HEK293 (cell line): ENCODE measurements around the gene EFCAB11.

Experiments
- CTCF ChIA-PET: fragments of 350-600 bp; formaldehyde crosslinking; extraction: SDS; loops from one replicate; lab custom pipeline; 2021; ENCODE audit warnings: antibody characterized with exemption; lab: Yijun Ruan, JAX
- POLR2A ChIA-PET: fragments of 300-600 bp; formaldehyde crosslinking; extraction: SDS; loops from one replicate; lab custom pipeline; 2020; ENCODE audit warnings: antibody characterized with exemption, inconsistent platforms; lab: Yijun Ruan, JAX
- H3K27ac ChIP-seq: fragments of 200-500 bp; sonication (Bioruptor generic); 2 replicates; pipeline ENCODE4 v1.5.1; 2014; ENCODE audit warnings: low read depth, low read length, control low read depth, inconsistent platforms; ENCODE audit errors: extremely low read depth
- H3K36me3 ChIP-seq, 2 experiments: fragments of 200-500 bp in 1 of 2; sonication (Bioruptor generic) in 1 of 2; 1 replicate in 1 of 2; 2 replicates in 1 of 2; pipeline ENCODE4 v1.5.1; 2014 to 2017; ENCODE audit warnings: inconsistent platforms in 2 of 2, low read length in 2 of 2; ENCODE audit not compliant: control insufficient read depth in 2 of 2, insufficient read depth in 1 of 2
- H3K4me1 ChIP-seq: fragments of 200-500 bp; sonication (Bioruptor generic); 2 replicates; pipeline ENCODE4 v1.5.1; 2014; ENCODE audit warnings: mild to moderate bottlenecking, low read length, inconsistent platforms; ENCODE audit not compliant: control insufficient read depth, insufficient read depth
- H3K4me3 ChIP-seq: 2 replicates; pipeline ENCODE4 v1.5.1; 2011; ENCODE audit warnings: low read depth, mild to moderate bottlenecking, control low read depth, low read length, moderate library complexity
- H3K9me3 ChIP-seq: fragments of 200-500 bp; sonication (Bioruptor generic); 2 replicates; pipeline ENCODE4 v1.5.1; 2014; ENCODE audit warnings: low read depth, low read length, inconsistent platforms; ENCODE audit not compliant: control insufficient read depth, insufficient read depth
- GLI2 ChIP-seq: fragments of 450-650 bp; formaldehyde crosslinking; IDR thresholded peaks from 2 replicates; pipeline ENCODE4; 2017; ENCODE audit warnings: missing biosample characterization, missing genetic modification characterization, low read depth, borderline replicate concordance
- HIC1 ChIP-seq: fragments of 450-650 bp; formaldehyde crosslinking; IDR thresholded peaks from 2 replicates; pipeline ENCODE4 v1.5.1; 2016; ENCODE audit warnings: missing biosample characterization, missing genetic modification characterization
- HOXD13 ChIP-seq: sonication (generic); formaldehyde crosslinking; IDR thresholded peaks from 2 replicates; pipeline ENCODE4 v1.8.0; 2022; ENCODE audit warnings: missing genetic modification reagents, borderline replicate concordance
- KLF9 ChIP-seq: fragments of 450-650 bp; formaldehyde crosslinking; IDR thresholded peaks from 2 replicates; pipeline ENCODE4 v1.5.1; 2016; ENCODE audit warnings: missing biosample characterization, missing genetic modification characterization, low read depth
- RBAK ChIP-seq: fragments of 450-650 bp; formaldehyde crosslinking; IDR thresholded peaks from 2 replicates; pipeline ENCODE4 v1.5.1; 2016; ENCODE audit warnings: missing biosample characterization, missing genetic modification characterization
- REPIN1 ChIP-seq: fragments of 450-650 bp; formaldehyde crosslinking; IDR thresholded peaks from 2 replicates; pipeline ENCODE4 v1.5.1; 2017; ENCODE audit warnings: missing biosample characterization, missing genetic modification characterization, low read depth
- TSHZ1 ChIP-seq: fragments of 450-650 bp; formaldehyde crosslinking; IDR thresholded peaks from 2 replicates; pipeline ENCODE4 v1.5.1; 2016; ENCODE audit warnings: missing biosample characterization, missing genetic modification characterization, borderline replicate concordance
- ZBTB6 ChIP-seq: fragments of 450-650 bp; formaldehyde crosslinking; IDR thresholded peaks from 2 replicates; pipeline ENCODE4 v1.5.1; 2017; ENCODE audit warnings: missing biosample characterization, missing genetic modification characterization
- ZFP3 ChIP-seq: fragments of 450-650 bp; formaldehyde crosslinking; IDR thresholded peaks from 2 replicates; pipeline ENCODE4 v1.5.1; 2016; ENCODE audit warnings: low read depth, missing biosample characterization, missing genetic modification characterization
- ZNF140 ChIP-seq: fragments of 450-650 bp; formaldehyde crosslinking; IDR thresholded peaks from 2 replicates; pipeline ENCODE4 v1.5.1; 2016; ENCODE audit warnings: missing biosample characterization, missing genetic modification characterization
- ZNF223 ChIP-seq: fragments of 450-650 bp; formaldehyde crosslinking; IDR thresholded peaks from 2 replicates; pipeline ENCODE4 v1.5.1; 2016; ENCODE audit warnings: missing biosample characterization, missing genetic modification characterization
- ZNF239 ChIP-seq: fragments of 450-650 bp; formaldehyde crosslinking; IDR thresholded peaks from 2 replicates; pipeline ENCODE4 v1.5.1; 2016; ENCODE audit warnings: missing biosample characterization, missing genetic modification characterization
- ZNF302 ChIP-seq: fragments of 450-650 bp; formaldehyde crosslinking; IDR thresholded peaks from 2 replicates; pipeline ENCODE4 v1.5.1; 2016; ENCODE audit warnings: missing biosample characterization, missing genetic modification characterization, low read depth
- ZNF311 ChIP-seq: fragments of 450-650 bp; formaldehyde crosslinking; IDR thresholded peaks from 2 replicates; pipeline ENCODE4 v1.5.1; 2017; ENCODE audit warnings: missing biosample characterization, missing genetic modification characterization, borderline replicate concordance
- ZNF335 ChIP-seq: fragments of 450-650 bp; formaldehyde crosslinking; conservative IDR thresholded peaks from 2 replicates; pipeline ENCODE4 v1.5.1; 2016; ENCODE audit warnings: missing biosample characterization, missing genetic modification characterization
- ZNF366 ChIP-seq: fragments of 450-650 bp; formaldehyde crosslinking; conservative IDR thresholded peaks from 2 replicates; pipeline ENCODE4 v1.5.1; 2016; ENCODE audit warnings: missing biosample characterization, missing genetic modification characterization
- ZNF473 ChIP-seq: fragments of 450-650 bp; formaldehyde crosslinking; IDR thresholded peaks from 2 replicates; pipeline ENCODE4 v1.5.1; 2017; ENCODE audit warnings: missing biosample characterization, missing genetic modification characterization
- ZNF596 ChIP-seq: fragments of 450-650 bp; IDR thresholded peaks from 2 replicates; pipeline ENCODE4 v1.5.0; 2018; ENCODE audit warnings: missing biosample characterization, mild to moderate bottlenecking, missing genetic modification characterization, moderate library complexity
- ZNF660 ChIP-seq: fragments of 450-650 bp; IDR thresholded peaks from 2 replicates; pipeline ENCODE4 v1.5.1; 2018; ENCODE audit warnings: missing biosample characterization, mild to moderate bottlenecking, missing genetic modification characterization
- ZNF76 ChIP-seq: fragments of 450-650 bp; formaldehyde crosslinking; IDR thresholded peaks from 2 replicates; pipeline ENCODE4; 2016; ENCODE audit warnings: low read depth, missing biosample characterization, missing genetic modification characterization, borderline replicate concordance
- ZNF777 ChIP-seq: fragments of 450-650 bp; formaldehyde crosslinking; IDR thresholded peaks from 2 replicates; pipeline ENCODE4 v1.5.1; 2017; ENCODE audit warnings: missing biosample characterization, missing genetic modification characterization, borderline replicate concordance

Gene EFCAB11

GRCh38 chr14:89844508-89844907 lies 110.0 kb downstream of the EFCAB11 start:
- TF ChIP-seq ZNF660 (tag by site-specific recombination) (no peak), ZNF140 (tag by site-specific recombination) (no peak), KLF9 (tag by site-specific recombination) (no peak), ZNF596 (tag by site-specific recombination) (no peak), ZNF311 (tag by site-specific recombination) (no peak), ZNF777 (no peak), ZNF302 (tag by site-specific recombination) (no peak), HOXD13 (CRISPR knock-in tag) (no peak), ZNF366 (tag by site-specific recombination) (no peak), HIC1 (tag by site-specific recombination) (no peak), ZFP3 (no peak), ZNF76 (tag by site-specific recombination) (no peak), TSHZ1 (tag by site-specific recombination) (no peak), ZNF223 (tag by site-specific recombination) (no peak), REPIN1 (no peak), ZNF473 (tag by site-specific recombination) (no peak), ZBTB6 (no peak), ZNF239 (tag by site-specific recombination) (no peak), RBAK (tag by site-specific recombination) (no peak), ZNF335 (tag by site-specific recombination) (no peak)
- Histone ChIP-seq H3K4me1 (no peaks in the 10 kb centered on the region), H3K4me3 (no peak overlapping the region), H3K27ac (no peak overlapping the region), H3K9me3 (no peaks in the 10 kb centered on the region), H3K36me3 (no peaks in the 10 kb centered on the region)
- CTCF ChIA-PET: no interaction called here
- POLR2A ChIA-PET: no interaction called here

- H3K4me1 ChIP-seq: no peaks in the 10 kb centered on the region
- no peak overlapping the region for H3K4me3 ChIP-seq
- H3K36me3 ChIP-seq: no peaks in the 10 kb centered on the region
- TF ChIP-seq GLI2 (tag by site-specific recombination): no peak
- CTCF ChIA-PET: interaction anchor here (0.7 kb wide), 2 partner anchors 665 to 684 kb away, joined by 3 read pairs; no protein-coding TSS in a partner anchor
- H3K9me3 ChIP-seq: no peaks in the 10 kb centered on the region
- POLR2A ChIA-PET: no interaction called here
- no peak overlapping the region for H3K27ac ChIP-seq
These were observed 111.7 kb downstream of the EFCAB11 start for GRCh38 chr14:89842837-89843236.
